Thoracic aorta (tissue), 2 donors: ENCODE measurements around the gene USP54. TPM values are rescaled to one million over a fixed set of nuclear protein-coding genes. Genes with fewer than 3 reads are reported as not detected.
A peak's percentile ranks its signal among the peaks of the same experiment; 100 is the strongest.

ENCODE experiments used
- ATAC-seq: fragments of 150-250 bp; one replicate; pipeline ENCODE4 v1.8.0; 2017; ENCODE audit warnings: low read depth; ENCODE audit not compliant: insufficient number of reproducible peaks, low FRiP score
- DNase-seq: peaks from one replicate; pipeline ENCODE4 v3.0.0-alpha.2; 2020; ENCODE audit warnings: low spot score
- H3K27ac ChIP-seq, 2 donors: fragments of 200-600 bp; sonication (generic); 1 replicate in 1 of 2; 2 replicates in 1 of 2; pipeline ENCODE4 v1.5.1; 2016; ENCODE audit warnings: mild to moderate bottlenecking in 2 of 2, moderate library complexity in 2 of 2
- H3K27me3 ChIP-seq: fragments of 200-600 bp; sonication (generic); replicated peaks from 2 replicates; pipeline ENCODE4 v1.6.0; 2016; ENCODE audit warnings: mild to moderate bottlenecking; ENCODE audit not compliant: insufficient read depth
- H3K36me3 ChIP-seq: fragments of 200-600 bp; sonication (generic); one replicate; pipeline ENCODE4 v1.5.1; 2016
- H3K4me1 ChIP-seq, 2 donors: fragments of 200-600 bp; sonication (generic); 1 replicate in 1 of 2; 2 replicates in 1 of 2; pipeline versions ENCODE4 v1.5.1 to v1.6.0; 2016; ENCODE audit warnings: low read depth in 2 of 2, mild to moderate bottlenecking in 1 of 2; ENCODE audit not compliant: control insufficient read depth in 1 of 2
- H3K4me3 ChIP-seq: fragments of 200-600 bp; sonication (generic); 2 replicates; pipeline ENCODE4 v1.5.1; 2016; ENCODE audit warnings: mild to moderate bottlenecking
- H3K9me3 ChIP-seq: fragments of 200-600 bp; sonication (generic); 2 replicates; pipeline ENCODE4 v1.5.1; 2016
- CTCF ChIP-seq: fragments of 200-600 bp; sonication (generic); IDR thresholded peaks from one replicate; pipeline ENCODE4 v1.5.1; 2019; ENCODE audit warnings: antibody characterized with exemption
- total RNA-seq, 2 donors: library from RNA; depleted of rRNA; stranded (reverse); fragments of >200 nt; gene quantifications; one replicate each; pipeline versions ENCODE4 v1.1.0 to v1.2.3, GENCODE V29; 2016

The USP54 gene, protein sequence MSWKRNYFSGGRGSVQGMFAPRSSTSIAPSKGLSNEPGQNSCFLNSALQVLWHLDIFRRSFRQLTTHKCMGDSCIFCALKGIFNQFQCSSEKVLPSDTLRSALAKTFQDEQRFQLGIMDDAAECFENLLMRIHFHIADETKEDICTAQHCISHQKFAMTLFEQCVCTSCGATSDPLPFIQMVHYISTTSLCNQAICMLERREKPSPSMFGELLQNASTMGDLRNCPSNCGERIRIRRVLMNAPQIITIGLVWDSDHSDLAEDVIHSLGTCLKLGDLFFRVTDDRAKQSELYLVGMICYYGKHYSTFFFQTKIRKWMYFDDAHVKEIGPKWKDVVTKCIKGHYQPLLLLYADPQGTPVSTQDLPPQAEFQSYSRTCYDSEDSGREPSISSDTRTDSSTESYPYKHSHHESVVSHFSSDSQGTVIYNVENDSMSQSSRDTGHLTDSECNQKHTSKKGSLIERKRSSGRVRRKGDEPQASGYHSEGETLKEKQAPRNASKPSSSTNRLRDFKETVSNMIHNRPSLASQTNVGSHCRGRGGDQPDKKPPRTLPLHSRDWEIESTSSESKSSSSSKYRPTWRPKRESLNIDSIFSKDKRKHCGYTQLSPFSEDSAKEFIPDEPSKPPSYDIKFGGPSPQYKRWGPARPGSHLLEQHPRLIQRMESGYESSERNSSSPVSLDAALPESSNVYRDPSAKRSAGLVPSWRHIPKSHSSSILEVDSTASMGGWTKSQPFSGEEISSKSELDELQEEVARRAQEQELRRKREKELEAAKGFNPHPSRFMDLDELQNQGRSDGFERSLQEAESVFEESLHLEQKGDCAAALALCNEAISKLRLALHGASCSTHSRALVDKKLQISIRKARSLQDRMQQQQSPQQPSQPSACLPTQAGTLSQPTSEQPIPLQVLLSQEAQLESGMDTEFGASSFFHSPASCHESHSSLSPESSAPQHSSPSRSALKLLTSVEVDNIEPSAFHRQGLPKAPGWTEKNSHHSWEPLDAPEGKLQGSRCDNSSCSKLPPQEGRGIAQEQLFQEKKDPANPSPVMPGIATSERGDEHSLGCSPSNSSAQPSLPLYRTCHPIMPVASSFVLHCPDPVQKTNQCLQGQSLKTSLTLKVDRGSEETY (N-terminal part only)
- total RNA-seq: 10 to 100 TPM; 20.1 to 45.1 TPM

- no peaks in the 10 kb centered on the region for H3K27me3 ChIP-seq
- ATAC-seq: no peak
- no peaks in the 10 kb centered on the region for H3K9me3 ChIP-seq
- peak within 1 kb of the TSS; percentile 48 for H3K4me3 ChIP-seq
- no peak for DNase-seq
- TF ChIP-seq CTCF: no peak
- peaks cover 21 to 32% of the 10 kb centered on the region in 2 donors for H3K4me1 ChIP-seq
- H3K36me3 ChIP-seq: no peaks in the 10 kb centered on the region
- H3K27ac ChIP-seq: peak within 1 kb of the TSS; percentile 38 to 56
Measured at GRCh38 chr10:73590881-73591799, at the start of gene USP54. USP54 (minus strand) TSS chr10:73591342; CDS start chr10:73575658, 15,684 bp downstream.

- no peak overlapping the region for H3K27ac ChIP-seq
- peaks cover 5 to 24% of the 10 kb centered on the region in 2 donors for H3K4me1 ChIP-seq
- no peak overlapping the region for H3K4me3 ChIP-seq
- no peak for DNase-seq
- no peak for TF ChIP-seq CTCF
- H3K27me3 ChIP-seq: no peaks in the 10 kb centered on the region
- ATAC-seq: no peak
- no peaks in the 10 kb centered on the region for H3K9me3 ChIP-seq
- H3K36me3 ChIP-seq: no peaks in the 10 kb centered on the region
Measured at GRCh38 chr10:73639286-73639685, 48.1 kb upstream of the USP54 start.

- H3K9me3 ChIP-seq: no peaks in the 10 kb centered on the region
- no peaks in the 10 kb centered on the region for H3K36me3 ChIP-seq
- peaks cover 0 to 8% of the 10 kb centered on the region in 2 donors for H3K4me1 ChIP-seq
- no peak for TF ChIP-seq CTCF
- no peak overlapping the region for H3K4me3 ChIP-seq
- ATAC-seq (no peak), DNase-seq (no peak)
- H3K27me3 ChIP-seq: no peaks in the 10 kb centered on the region
- no peak overlapping the region for H3K27ac ChIP-seq
Measured at GRCh38 chr10:73635781-73636180, 44.6 kb upstream of the USP54 start.

DNA sequence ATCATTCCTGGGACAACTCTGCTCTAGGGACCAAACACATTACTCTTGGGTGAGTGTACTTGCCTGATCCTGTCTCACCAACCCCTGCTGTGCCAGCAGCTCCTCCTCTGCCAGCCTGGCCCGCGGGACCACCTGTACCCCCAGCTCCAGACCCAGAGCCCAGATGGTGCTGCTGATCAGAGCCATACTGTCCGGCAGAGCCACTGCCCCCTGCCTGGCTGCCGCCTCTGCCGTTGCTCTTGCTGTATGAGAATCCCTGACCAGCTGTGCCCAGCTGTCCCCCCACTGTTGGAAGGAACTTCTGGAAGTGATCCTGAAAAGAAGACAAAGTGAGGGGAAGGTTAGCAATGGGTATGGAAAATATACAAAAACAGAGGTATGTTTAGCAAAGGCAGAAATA, 43.3 kb upstream of the USP54 start:
- TF ChIP-seq CTCF: no peak
- DNase-seq: no peak
- no peak overlapping the region for H3K27ac ChIP-seq
- no peaks in the 10 kb centered on the region for H3K36me3 ChIP-seq
- H3K4me3 ChIP-seq: no peak overlapping the region
- no peaks in the 10 kb centered on the region for H3K4me1 ChIP-seq
- no peaks in the 10 kb centered on the region for H3K27me3 ChIP-seq
- H3K9me3 ChIP-seq: no peaks in the 10 kb centered on the region
- no peak for ATAC-seq
